ENCODE measurements around the gene JARID2.

The JARID2 gene

GRCh38 chr6:15449011-15449410 is 203.1 kb downstream of the JARID2 start:
- DNase-seq, result no peak

- no peak for DNase-seq
These were observed 205.9 kb downstream of the JARID2 start for GRCh38 chr6:15451738-15452137.

GRCh38 chr6:15452182-15452941 is 206.5 kb downstream of the JARID2 start:
- DNase-seq, result no peak

GRCh38 chr6:15453186-15453585 is 207.3 kb downstream of the JARID2 start:
- no peak for DNase-seq

- DNase-seq, result no peak
These were observed 207.8 kb downstream of the JARID2 start for GRCh38 chr6:15453622-15454021.

GRCh38 chr6:15456422-15456821 is 210.6 kb downstream of the JARID2 start:
- DNase-seq, result no peak

- no peak for DNase-seq
These were observed 211.3 kb downstream of the JARID2 start for GRCh38 chr6:15457121-15457650.

- DNase-seq, result peak; percentile 7
These were observed 212.2 kb downstream of the JARID2 start for GRCh38 chr6:15458021-15458459.

GRCh38 chr6:15460110-15460727 is 214.3 kb downstream of the JARID2 start:
- no peak for DNase-seq

- DNase-seq, result no peak
These were observed 215.5 kb downstream of the JARID2 start for GRCh38 chr6:15461127-15461944.

GRCh38 chr6:15462256-15462655 is 216.4 kb downstream of the JARID2 start:
- DNase-seq, result no peak

GRCh38 chr6:15462717-15463525 is 217.1 kb downstream of the JARID2 start:
- DNase-seq, result no peak

- peak; percentile 5 for DNase-seq
These were observed 218.4 kb downstream of the JARID2 start for GRCh38 chr6:15464211-15464725.

- no peak for DNase-seq
These were observed 219.3 kb downstream of the JARID2 start for GRCh38 chr6:15465212-15465611.

GRCh38 chr6:15470746-15471145 is 224.9 kb downstream of the JARID2 start:
- DNase-seq, result no peak

GRCh38 chr6:15472621-15473020 is 226.8 kb downstream of the JARID2 start:
- DNase-seq, result no peak

GRCh38 chr6:15473174-15473573 is 227.3 kb downstream of the JARID2 start:
- DNase-seq, result no peak

GRCh38 chr6:15473741-15474161 is 227.9 kb downstream of the JARID2 start:
- no peak for DNase-seq

GRCh38 chr6:15474196-15474595 is 228.3 kb downstream of the JARID2 start:
- no peak for DNase-seq

- no peak for DNase-seq
These were observed 229.4 kb downstream of the JARID2 start for GRCh38 chr6:15475261-15475660.

- DNase-seq, result no peak
These were observed 230.0 kb downstream of the JARID2 start for GRCh38 chr6:15475872-15476271.

Measured in NCI-H1436 (cell line).